ENCODE measurements around the gene KCNJ6. TPM values are rescaled to one million over a fixed set of nuclear protein-coding genes. Genes with fewer than 3 reads are reported as not detected.

Gene KCNJ6
- total and polyA plus RNA-seq, 5 donors from 2014 or later: not detected

DNA sequence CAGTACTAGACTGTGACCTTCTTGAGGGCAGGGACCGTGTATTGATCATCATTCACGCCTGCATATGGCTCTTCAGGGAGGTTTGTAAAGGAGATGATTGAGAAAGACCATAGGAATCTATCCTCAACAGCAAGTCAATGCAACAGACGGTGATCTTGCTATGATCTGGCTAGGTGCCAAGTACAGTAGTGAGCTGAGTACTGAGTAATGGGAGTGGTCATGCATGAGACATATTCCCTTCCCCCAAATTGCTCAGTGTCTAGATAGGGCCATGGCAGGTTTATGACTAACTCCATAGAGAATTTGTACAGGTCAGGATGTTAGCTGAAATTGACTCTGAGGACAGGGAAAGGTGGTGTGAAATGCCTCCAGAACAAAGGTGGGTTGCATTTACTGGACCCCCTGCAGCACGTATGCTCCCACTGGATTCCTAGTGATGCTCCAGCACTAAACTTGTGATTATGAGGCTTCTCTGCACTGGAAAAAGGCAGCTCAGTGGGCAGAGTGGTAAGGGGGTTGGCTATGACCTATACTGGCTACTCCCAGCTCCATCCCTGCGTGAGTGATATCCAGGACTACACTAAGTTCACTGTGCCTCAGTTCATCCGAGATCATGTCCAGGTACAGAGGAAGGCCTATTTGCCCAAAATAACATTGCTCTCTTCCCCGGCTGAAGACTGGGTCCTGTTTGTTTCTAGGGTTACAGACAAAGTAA is 37.2 kb downstream of the KCNJ6 start:
- no peak overlapping the region for H3K4me3 Mint-ChIP-seq
- Histone ChIP-seq H3K4me3 (ENCODE audit: low read depth, low read length) (no peak overlapping the region), H3K4me1 (ENCODE audit: control insufficient read depth, insufficient read depth, low read length, poor library complexity, severe bottlenecking) (no peaks in the 10 kb centered on the region), H3K9me3 (ENCODE audit: control insufficient read depth in 2 of 2, low read length in 2 of 2) (no peaks in the 10 kb centered on the region), H3K36me3 (ENCODE audit: control insufficient read depth, insufficient read depth, low read length) (no peaks in the 10 kb centered on the region), H3K27me3 (ENCODE audit: control insufficient read depth, insufficient read depth, low read length) (no peaks in the 10 kb centered on the region), H3K27ac (ENCODE audit: insufficient read depth, low read length, poor library complexity, severe bottlenecking) (no peak overlapping the region)
- H3K27me3 Mint-ChIP-seq: peaks cover 11% of the 10 kb centered on the region
- no peak for ATAC-seq (ENCODE audit: low read depth in 2 of 2)
- peaks cover 0 to 2% (median 0%) of the 10 kb centered on the region in 7 donors for H3K9me3 Mint-ChIP-seq
- DNase-seq: no peak
- H3K4me1 Mint-ChIP-seq: no peaks in the 10 kb centered on the region
- peak overlapping the region in 1 of 3 donors; percentile 86 for H3K27ac Mint-ChIP-seq
- H3K36me3 Mint-ChIP-seq: no peaks in the 10 kb centered on the region

DNA sequence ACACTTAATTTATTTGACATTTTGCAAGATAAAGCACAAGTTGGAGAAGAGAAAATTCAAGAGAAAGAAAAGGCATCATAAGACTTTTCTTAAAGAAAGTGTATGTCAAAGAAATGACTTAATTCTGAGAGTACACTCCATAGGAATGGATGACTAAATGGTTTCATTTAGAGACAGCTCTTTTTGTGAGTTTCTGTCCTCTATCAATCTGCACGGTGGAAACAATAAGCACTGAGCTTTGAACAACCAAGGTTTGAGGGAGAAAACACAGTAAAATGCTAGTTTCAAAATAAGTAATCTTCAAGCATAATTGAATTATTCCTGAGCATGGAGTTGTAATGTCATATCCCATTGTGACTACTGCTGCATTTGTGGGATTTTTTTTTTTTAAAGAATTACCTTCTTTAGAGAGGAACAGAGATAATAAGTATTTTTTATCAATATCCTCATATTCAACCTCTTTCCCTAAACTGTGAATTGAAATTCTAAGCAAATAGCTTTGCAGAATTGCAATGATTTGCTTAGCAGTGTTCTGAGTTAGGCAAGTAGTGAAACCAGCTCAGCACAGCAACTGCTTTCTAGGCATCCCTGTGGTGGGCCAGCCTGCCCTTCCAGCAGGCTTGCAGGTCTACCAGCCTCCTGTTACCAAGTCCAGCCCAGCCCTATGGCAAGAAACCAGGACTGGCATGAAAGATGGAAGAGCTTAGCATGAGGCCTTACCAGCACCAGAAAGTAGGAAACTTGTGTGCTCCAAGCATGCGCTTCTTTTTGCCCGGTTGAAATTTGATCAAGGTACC is 38.2 kb downstream of the KCNJ6 start:
- H3K27ac Mint-ChIP-seq: no peak overlapping the region
- ATAC-seq (ENCODE audit: low read depth in 2 of 2) (no peak), DNase-seq (no peak)
- Histone ChIP-seq H3K27ac (ENCODE audit: insufficient read depth, low read length, poor library complexity, severe bottlenecking) (no peak overlapping the region), H3K4me1 (ENCODE audit: control insufficient read depth, insufficient read depth, low read length, poor library complexity, severe bottlenecking) (no peaks in the 10 kb centered on the region), H3K27me3 (ENCODE audit: control insufficient read depth, insufficient read depth, low read length) (peaks cover 2% of the 10 kb centered on the region), H3K4me3 (ENCODE audit: low read depth, low read length) (no peak overlapping the region), H3K9me3 (ENCODE audit: control insufficient read depth in 2 of 2, low read length in 2 of 2) (no peaks in the 10 kb centered on the region), H3K36me3 (ENCODE audit: control insufficient read depth, insufficient read depth, low read length) (no peaks in the 10 kb centered on the region)
- H3K27me3 Mint-ChIP-seq: peaks cover 11% of the 10 kb centered on the region
- H3K4me3 Mint-ChIP-seq: no peak overlapping the region
- H3K9me3 Mint-ChIP-seq: peaks cover 0 to 2% (median 0%) of the 10 kb centered on the region in 7 donors
- no peaks in the 10 kb centered on the region for H3K4me1 Mint-ChIP-seq
- no peaks in the 10 kb centered on the region for H3K36me3 Mint-ChIP-seq

DNA sequence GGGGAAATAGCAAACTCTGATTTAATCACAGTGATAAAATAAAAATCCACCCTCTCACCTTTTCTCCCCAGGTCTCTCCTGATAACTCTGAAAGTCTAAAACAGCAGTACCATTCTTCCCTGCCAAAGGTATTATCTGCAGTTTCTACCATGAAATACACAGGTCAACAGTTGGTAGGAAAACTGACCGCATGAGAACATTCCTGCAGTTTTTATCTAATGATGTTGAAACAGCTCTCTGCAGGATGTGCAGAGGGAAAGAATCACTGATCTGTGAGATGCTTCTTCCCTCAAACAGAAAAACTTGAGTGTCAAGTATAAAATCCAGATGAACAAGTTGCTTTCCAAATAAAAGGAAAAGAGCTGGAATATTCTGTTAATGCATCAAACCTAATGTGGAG is 39.1 kb downstream of the KCNJ6 start:
- Histone ChIP-seq H3K27ac (ENCODE audit: insufficient read depth, low read length, poor library complexity, severe bottlenecking) (no peak overlapping the region), H3K4me1 (ENCODE audit: control insufficient read depth, insufficient read depth, low read length, poor library complexity, severe bottlenecking) (no peaks in the 10 kb centered on the region), H3K36me3 (ENCODE audit: control insufficient read depth, insufficient read depth, low read length) (no peaks in the 10 kb centered on the region), H3K27me3 (ENCODE audit: control insufficient read depth, insufficient read depth, low read length) (peaks cover 2% of the 10 kb centered on the region), H3K4me3 (ENCODE audit: low read depth, low read length) (no peak overlapping the region), H3K9me3 (ENCODE audit: control insufficient read depth in 2 of 2, low read length in 2 of 2) (no peaks in the 10 kb centered on the region)
- H3K27ac Mint-ChIP-seq: no peak overlapping the region
- peaks cover 0 to 2% (median 0%) of the 10 kb centered on the region in 7 donors for H3K9me3 Mint-ChIP-seq
- H3K36me3 Mint-ChIP-seq: no peaks in the 10 kb centered on the region
- no peaks in the 10 kb centered on the region for H3K4me1 Mint-ChIP-seq
- H3K4me3 Mint-ChIP-seq: no peak overlapping the region
- ATAC-seq (ENCODE audit: low read depth in 2 of 2) (no peak), DNase-seq (no peak)
- H3K27me3 Mint-ChIP-seq: peaks cover 11% of the 10 kb centered on the region

DNA sequence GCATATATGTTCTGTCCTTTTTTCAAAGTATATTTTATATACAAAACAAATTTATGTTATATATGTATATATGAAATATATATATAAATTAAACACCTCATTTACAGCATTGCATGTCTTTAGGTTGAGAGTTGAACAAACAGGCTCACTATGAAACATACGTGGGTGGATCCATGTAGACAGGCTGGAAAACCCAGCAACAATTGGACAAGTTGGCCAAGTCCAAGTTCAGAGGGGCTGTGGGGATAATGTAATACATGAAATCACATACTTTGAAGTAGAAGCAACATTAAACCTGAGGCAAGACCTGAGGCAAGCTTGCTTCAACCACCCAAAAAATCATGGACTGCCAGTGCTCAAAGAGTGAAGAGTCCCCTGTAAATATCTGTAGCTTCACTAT is 39.7 kb downstream of the KCNJ6 start:
- H3K9me3 ChIP-seq (ENCODE audit: control insufficient read depth in 2 of 2, low read length in 2 of 2): no peaks in the 10 kb centered on the region
- peaks cover 2% of the 10 kb centered on the region for H3K27me3 ChIP-seq (ENCODE audit: control insufficient read depth, insufficient read depth, low read length)
- H3K36me3 ChIP-seq (ENCODE audit: control insufficient read depth, insufficient read depth, low read length): no peaks in the 10 kb centered on the region
- H3K4me3 ChIP-seq (ENCODE audit: low read depth, low read length): no peak overlapping the region
- H3K36me3 Mint-ChIP-seq: no peaks in the 10 kb centered on the region
- H3K27me3 Mint-ChIP-seq: peaks cover 11% of the 10 kb centered on the region
- H3K4me1 ChIP-seq (ENCODE audit: control insufficient read depth, insufficient read depth, low read length, poor library complexity, severe bottlenecking): no peaks in the 10 kb centered on the region
- peaks cover 0 to 2% (median 0%) of the 10 kb centered on the region in 7 donors for H3K9me3 Mint-ChIP-seq
- H3K4me1 Mint-ChIP-seq: no peaks in the 10 kb centered on the region
- DNase-seq: no peak
- no peak overlapping the region for H3K27ac Mint-ChIP-seq
- ATAC-seq (ENCODE audit: low read depth in 2 of 2): no peak
- no peak overlapping the region for H3K27ac ChIP-seq (ENCODE audit: insufficient read depth, low read length, poor library complexity, severe bottlenecking)
- H3K4me3 Mint-ChIP-seq: no peak overlapping the region

DNA sequence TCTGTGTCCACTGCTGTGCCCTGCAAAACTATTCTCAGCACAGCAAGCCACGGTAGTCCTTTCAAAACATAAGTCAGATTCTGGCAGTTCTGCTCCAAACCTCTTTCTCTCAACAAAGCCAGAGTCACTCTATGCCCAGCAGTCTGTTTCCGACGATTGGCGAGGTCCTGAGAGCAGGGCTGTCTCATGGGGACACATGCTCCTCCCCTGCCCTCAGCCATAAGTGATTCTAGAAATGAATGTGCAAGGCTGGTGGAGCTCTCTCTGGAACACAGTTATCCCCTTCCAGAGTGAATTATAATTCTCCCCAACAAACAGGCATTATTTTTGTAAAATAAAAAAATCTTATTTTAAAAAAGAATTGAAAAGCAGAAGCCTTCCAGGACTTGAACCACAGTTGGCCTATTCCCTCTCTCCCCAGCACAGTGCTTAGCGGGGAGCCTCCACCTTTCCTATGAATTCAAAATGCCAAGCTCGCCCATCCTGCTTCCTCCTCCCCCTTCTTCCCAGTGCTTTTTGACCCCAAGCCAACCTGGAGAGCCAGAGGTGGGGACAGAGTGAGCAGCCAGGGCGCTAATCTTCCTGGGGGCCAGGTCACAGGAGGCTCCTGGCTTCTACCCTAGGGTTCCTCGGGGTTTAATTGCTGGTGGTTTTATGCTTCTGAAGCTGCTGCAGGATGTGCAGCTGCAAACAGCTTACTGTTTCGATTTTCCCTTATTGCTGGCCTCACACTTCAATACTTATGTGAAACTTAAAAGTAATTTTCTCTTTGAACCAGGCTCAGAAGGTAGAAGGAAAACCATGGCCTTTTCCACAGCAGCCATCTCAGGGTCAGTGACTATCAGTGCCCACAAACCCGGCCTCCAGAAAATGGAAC is 41.1 kb downstream of the KCNJ6 start:
- Mint-ChIP-seq H3K9me3 (peaks cover 0 to 3% (median 0%) of the 10 kb centered on the region in 7 donors), H3K36me3 (no peaks in the 10 kb centered on the region), H3K4me1 (no peaks in the 10 kb centered on the region), H3K4me3 (no peak overlapping the region), H3K27ac (no peak overlapping the region), H3K27me3 (peaks cover 11% of the 10 kb centered on the region)
- Histone ChIP-seq H3K27me3 (ENCODE audit: control insufficient read depth, insufficient read depth, low read length) (peaks cover 2% of the 10 kb centered on the region), H3K9me3 (ENCODE audit: control insufficient read depth in 2 of 2, low read length in 2 of 2) (no peaks in the 10 kb centered on the region), H3K36me3 (ENCODE audit: control insufficient read depth, insufficient read depth, low read length) (no peaks in the 10 kb centered on the region), H3K4me1 (ENCODE audit: control insufficient read depth, insufficient read depth, low read length, poor library complexity, severe bottlenecking) (no peaks in the 10 kb centered on the region), H3K4me3 (ENCODE audit: low read depth, low read length) (no peak overlapping the region), H3K27ac (ENCODE audit: insufficient read depth, low read length, poor library complexity, severe bottlenecking) (no peak overlapping the region)
- DNase-seq: no peak
- no peak for ATAC-seq (ENCODE audit: low read depth in 2 of 2)

DNA sequence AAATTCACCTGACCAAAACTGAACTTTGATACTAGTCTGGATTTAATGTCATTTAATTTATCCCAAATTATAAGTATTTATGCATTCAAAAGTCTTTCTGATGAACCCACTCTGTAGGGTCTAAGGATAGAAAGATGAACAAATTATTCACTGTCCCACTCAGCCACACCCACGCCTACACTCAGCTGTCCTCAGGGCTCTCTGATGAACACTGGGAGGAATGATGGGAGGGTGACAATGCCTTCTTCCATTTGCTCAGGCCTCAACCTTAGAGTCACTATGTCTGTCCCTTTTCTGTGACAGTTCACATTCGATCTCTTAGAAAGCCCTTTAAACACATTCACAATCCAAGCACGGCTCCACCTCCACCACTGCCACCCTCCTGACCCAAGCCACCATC is 41.8 kb downstream of the KCNJ6 start:
- H3K4me3 ChIP-seq (ENCODE audit: low read depth, low read length): no peak overlapping the region
- Mint-ChIP-seq H3K9me3 (peaks cover 0 to 3% (median 0%) of the 10 kb centered on the region in 7 donors), H3K27ac (no peak overlapping the region), H3K4me3 (no peak overlapping the region), H3K36me3 (no peaks in the 10 kb centered on the region), H3K4me1 (no peaks in the 10 kb centered on the region), H3K27me3 (peaks cover 11% of the 10 kb centered on the region)
- no peak overlapping the region for H3K27ac ChIP-seq (ENCODE audit: insufficient read depth, low read length, poor library complexity, severe bottlenecking)
- H3K9me3 ChIP-seq (ENCODE audit: control insufficient read depth in 2 of 2, low read length in 2 of 2): no peaks in the 10 kb centered on the region
- no peaks in the 10 kb centered on the region for H3K36me3 ChIP-seq (ENCODE audit: control insufficient read depth, insufficient read depth, low read length)
- DNase-seq: no peak
- no peaks in the 10 kb centered on the region for H3K4me1 ChIP-seq (ENCODE audit: control insufficient read depth, insufficient read depth, low read length, poor library complexity, severe bottlenecking)
- peaks cover 2% of the 10 kb centered on the region for H3K27me3 ChIP-seq (ENCODE audit: control insufficient read depth, insufficient read depth, low read length)
- ATAC-seq (ENCODE audit: low read depth in 2 of 2): no peak

DNA sequence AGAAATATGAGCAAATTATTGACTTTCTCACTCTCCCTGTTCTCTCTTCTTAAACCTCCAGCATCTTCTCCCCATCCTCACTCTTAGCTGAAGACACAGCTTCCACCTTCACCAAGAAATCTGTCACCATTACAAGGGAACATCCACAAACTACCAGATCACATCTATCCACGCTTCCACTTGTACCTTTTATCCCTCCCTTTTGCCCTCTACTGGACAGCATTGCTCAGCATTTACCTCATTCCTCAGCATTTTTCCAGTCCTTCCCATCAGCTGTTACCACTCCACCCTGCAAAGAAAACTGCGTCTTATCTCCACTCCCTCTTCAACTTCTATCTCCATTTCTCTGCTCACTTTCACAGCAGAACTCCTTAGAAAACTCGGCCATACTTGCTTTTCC is 42.6 kb downstream of the KCNJ6 start:
- peaks cover 0 to 3% (median 0%) of the 10 kb centered on the region in 7 donors for H3K9me3 Mint-ChIP-seq
- Histone ChIP-seq H3K4me3 (ENCODE audit: low read depth, low read length) (no peak overlapping the region), H3K27ac (ENCODE audit: insufficient read depth, low read length, poor library complexity, severe bottlenecking) (no peak overlapping the region), H3K36me3 (ENCODE audit: control insufficient read depth, insufficient read depth, low read length) (no peaks in the 10 kb centered on the region), H3K9me3 (ENCODE audit: control insufficient read depth in 2 of 2, low read length in 2 of 2) (no peaks in the 10 kb centered on the region), H3K4me1 (ENCODE audit: control insufficient read depth, insufficient read depth, low read length, poor library complexity, severe bottlenecking) (no peaks in the 10 kb centered on the region), H3K27me3 (ENCODE audit: control insufficient read depth, insufficient read depth, low read length) (peaks cover 2% of the 10 kb centered on the region)
- peaks cover 7% of the 10 kb centered on the region for H3K27me3 Mint-ChIP-seq
- DNase-seq: no peak
- H3K27ac Mint-ChIP-seq: no peak overlapping the region
- no peaks in the 10 kb centered on the region for H3K36me3 Mint-ChIP-seq
- no peaks in the 10 kb centered on the region for H3K4me1 Mint-ChIP-seq
- H3K4me3 Mint-ChIP-seq: no peak overlapping the region
- no peak for ATAC-seq (ENCODE audit: low read depth in 2 of 2)

Measured in CD4-positive, CD25-positive, alpha-beta regulatory T cell (primary cell).